ENCODE data around the gene PAK3. TPM values are rescaled to one million over a fixed set of nuclear protein-coding genes. Genes with fewer than 3 reads are reported as not detected.

The PAK3 gene
- polyA plus RNA-seq, 3 donors: not detected

- H2AFZ ChIP-seq (ENCODE audit: insufficient read depth, low read depth, low read length, poor library complexity, severe bottlenecking): no peak overlapping the region
- H3K27me3 ChIP-seq (ENCODE audit: control insufficient read depth in 2 of 2, insufficient read depth in 2 of 2, low read length in 2 of 2): peaks cover 0 to 2% of the 10 kb centered on the region in 2 donors
- Mint-ChIP-seq H3K27ac (no peak overlapping the region), H3K36me3 (no peaks in the 10 kb centered on the region), H3K4me1 (peaks cover 15% of the 10 kb centered on the region), H3K9me3 (no peaks in the 10 kb centered on the region), H3K4me3 (no peak overlapping the region), H3K27me3 (ENCODE audit: low read depth in 3 of 3) (peaks cover 0 to 3% (median 0%) of the 10 kb centered on the region in 3 donors)
- no peak for TF ChIP-seq CTCF (IDR thresholded peaks at IDR 0.05)
- no peak overlapping the region for H3K27ac ChIP-seq (ENCODE audit: low read depth in 1 of 2, low read length in 2 of 2)
- no peak overlapping the region for H3K4me2 ChIP-seq (replicated peaks; ENCODE audit: extremely low read depth, low read length, poor library complexity, severe bottlenecking)
- no peaks in the 10 kb centered on the region for H3K9me3 ChIP-seq (replicated peaks in 1 of 2; ENCODE audit: control insufficient read depth in 1 of 2, insufficient read depth in 1 of 2, low read length in 2 of 2)
- H4K20me1 ChIP-seq (ENCODE audit: insufficient read depth, low read length): no peaks in the 10 kb centered on the region
- no peak overlapping the region for H3K9ac ChIP-seq (ENCODE audit: insufficient read depth, low read length, poor library complexity, severe bottlenecking)
- no CpG with 5 or more reads among the region's 1 CpG for WGBS (ENCODE audit: insufficient coverage)
- H3K36me3 ChIP-seq (replicated peaks in 1 of 2; ENCODE audit: control insufficient read depth in 1 of 2, insufficient read depth in 2 of 2, low read length in 2 of 2): no peaks in the 10 kb centered on the region
- intact Hi-C loops (cut with micrococcal nuclease): no loop called here
- no peak for DNase-seq
- H3K4me1 ChIP-seq (ENCODE audit: control insufficient read depth in 1 of 2, insufficient read depth in 2 of 2, low read length in 2 of 2): peaks cover 0 to 3% of the 10 kb centered on the region in 2 donors
- no peaks in the 10 kb centered on the region for H3K79me2 ChIP-seq (ENCODE audit: insufficient read depth, low read length)
- no peak overlapping the region for H3K4me3 ChIP-seq (replicated peaks in 1 of 3; ENCODE audit: low read depth in 2 of 3, low read length in 3 of 3)
Observed at GRCh38 chrX:111165902-111166301, 69.9 kb downstream of the PAK3 start.

- Histone ChIP-seq H3K9ac (ENCODE audit: insufficient read depth, low read length, poor library complexity, severe bottlenecking) (no peak overlapping the region), H3K4me1 (ENCODE audit: control insufficient read depth in 1 of 2, insufficient read depth in 2 of 2, low read length in 2 of 2) (peaks cover 0 to 3% of the 10 kb centered on the region in 2 donors), H3K4me2 (replicated peaks; ENCODE audit: extremely low read depth, low read length, poor library complexity, severe bottlenecking) (no peak overlapping the region), H3K27ac (ENCODE audit: low read depth in 1 of 2, low read length in 2 of 2) (no peak overlapping the region), H3K27me3 (ENCODE audit: control insufficient read depth in 2 of 2, insufficient read depth in 2 of 2, low read length in 2 of 2) (peaks cover 0 to 2% of the 10 kb centered on the region in 2 donors), H4K20me1 (ENCODE audit: insufficient read depth, low read length) (no peaks in the 10 kb centered on the region), H3K36me3 (replicated peaks in 1 of 2; ENCODE audit: control insufficient read depth in 1 of 2, insufficient read depth in 2 of 2, low read length in 2 of 2) (no peaks in the 10 kb centered on the region), H3K9me3 (replicated peaks in 1 of 2; ENCODE audit: control insufficient read depth in 1 of 2, insufficient read depth in 1 of 2, low read length in 2 of 2) (no peaks in the 10 kb centered on the region), H3K4me3 (replicated peaks in 1 of 3; ENCODE audit: low read depth in 2 of 3, low read length in 3 of 3) (no peak overlapping the region), H3K79me2 (ENCODE audit: insufficient read depth, low read length) (no peaks in the 10 kb centered on the region), H2AFZ (ENCODE audit: insufficient read depth, low read depth, low read length, poor library complexity, severe bottlenecking) (no peak overlapping the region)
- Mint-ChIP-seq H3K36me3 (no peaks in the 10 kb centered on the region), H3K4me3 (no peak overlapping the region), H3K9me3 (no peaks in the 10 kb centered on the region), H3K4me1 (peaks cover 15% of the 10 kb centered on the region), H3K27ac (peak overlapping the region in 1 of 7 donors; percentile 25), H3K27me3 (ENCODE audit: low read depth in 3 of 3) (peaks cover 0 to 3% (median 0%) of the 10 kb centered on the region in 3 donors)
- intact Hi-C loops (cut with micrococcal nuclease): no loop called here
- WGBS (ENCODE audit: insufficient coverage): no CpG with 5 or more reads among the region's 3 CpGs
- no peak for DNase-seq
- no peak for TF ChIP-seq CTCF (IDR thresholded peaks at IDR 0.05)
Observed at GRCh38 chrX:111167334-111167733, 71.3 kb downstream of the PAK3 start.
